Smooth muscle cell (in vitro differentiated cells): Measurements from ENCODE around the gene ADM. TPM values are rescaled to one million over a fixed set of nuclear protein-coding genes. Genes with fewer than 3 reads are reported as not detected.
A peak's percentile ranks its signal among the peaks of the same experiment; 100 is the strongest.

Source experiments
- DNase-seq: peaks from one replicate; lab custom pipeline; 2025; ENCODE audit not compliant: unreplicated experiment; lab: John Stamatoyannopoulos, UW
- H2AFZ ChIP-seq: fragments of 200-600 bp; sonication (generic); 2 replicates; pipeline ENCODE4 v1.6.0; 2016; ENCODE audit warnings: antibody characterized with exemption, low read depth, mild to moderate bottlenecking
- H3F3A ChIP-seq: fragments of 200-600 bp; sonication (generic); 2 replicates; pipeline ENCODE4 v1.6.0; 2017; ENCODE audit warnings: antibody characterized with exemption, low read depth
- H3K27ac ChIP-seq: fragments of 200-600 bp; sonication (generic); 2 replicates; pipeline ENCODE4 v1.5.1; 2016; ENCODE audit warnings: low read depth, mild to moderate bottlenecking
- H3K27me3 ChIP-seq: fragments of 200-600 bp; sonication (generic); 2 replicates; pipeline ENCODE4 v1.6.1; 2016; ENCODE audit warnings: low read depth, mild to moderate bottlenecking
- H3K36me3 ChIP-seq: fragments of 200-600 bp; sonication (generic); 2 replicates; pipeline ENCODE4 v1.5.1; 2016; ENCODE audit warnings: low read depth
- H3K4me1 ChIP-seq: fragments of 200-600 bp; sonication (generic); 2 replicates; pipeline ENCODE4 v1.5.1; 2016; ENCODE audit warnings: low read depth
- H3K4me2 ChIP-seq: fragments of 200-600 bp; sonication (generic); 2 replicates; pipeline ENCODE4 v1.6.0; 2016; ENCODE audit warnings: mild to moderate bottlenecking
- H3K4me3 ChIP-seq: fragments of 200-600 bp; sonication (generic); 2 replicates; pipeline ENCODE4 v1.5.1; 2016; ENCODE audit warnings: mild to moderate bottlenecking
- H3K79me2 ChIP-seq: fragments of 200-600 bp; sonication (generic); 2 replicates; pipeline ENCODE4 v1.6.0; 2016; ENCODE audit warnings: low read depth, mild to moderate bottlenecking
- H3K9ac ChIP-seq: fragments of 200-600 bp; sonication (generic); 2 replicates; pipeline ENCODE4 v1.6.0; 2016; ENCODE audit warnings: low read depth
- H3K9me3 ChIP-seq: fragments of 200-600 bp; sonication (generic); replicated peaks from 2 replicates; pipeline ENCODE4 v1.5.1; 2016; ENCODE audit warnings: low read depth
- H4K20me1 ChIP-seq: fragments of 200-600 bp; sonication (generic); 2 replicates; pipeline ENCODE4 v1.6.0; 2016; ENCODE audit warnings: low read depth
- WGBS: methylation state at CpG from one replicate; pipeline ENCODE4 v1.1.7; 2016; ENCODE audit warnings: low lambda C conversion rate; 5-methylcytosine and 5-hydroxymethylcytosine counted together
- polyA plus RNA-seq: library from polyadenylated mRNA; unstranded; fragments of >200 nt; fragmentation: Nextera tagmentation; extraction: Ambion mirVana; gene quantifications from 2 replicates; pipeline ENCODE4 v1.2.1, GENCODE V29; 2016
- small RNA-seq: library from RNA; depleted of rRNA; stranded (forward); fragments of <200 nt; gene quantifications from one replicate; pipeline ENCODE3, GENCODE V24; 2014
- total RNA-seq: library from RNA; depleted of rRNA; stranded (reverse); fragments of >200 nt; gene quantifications from 2 replicates; pipeline ENCODE4 v1.2.3, GENCODE V29; 2014
- TF ChIP-seq, protein P1 (sequence below): fragments of 200-600 bp; sonication (generic); IDR thresholded peaks from 2 replicates; pipeline ENCODE4 v1.5.1; 2017; ENCODE audit warnings: borderline replicate concordance, mild to moderate bottlenecking, antibody characterized with exemption; ENCODE audit not compliant: insufficient read depth, poor library complexity, severe bottlenecking

ADM gene
- total and polyA plus RNA-seq, 2 experiments from 2014 or later, result 47.6 to 53.0 TPM

DNA sequence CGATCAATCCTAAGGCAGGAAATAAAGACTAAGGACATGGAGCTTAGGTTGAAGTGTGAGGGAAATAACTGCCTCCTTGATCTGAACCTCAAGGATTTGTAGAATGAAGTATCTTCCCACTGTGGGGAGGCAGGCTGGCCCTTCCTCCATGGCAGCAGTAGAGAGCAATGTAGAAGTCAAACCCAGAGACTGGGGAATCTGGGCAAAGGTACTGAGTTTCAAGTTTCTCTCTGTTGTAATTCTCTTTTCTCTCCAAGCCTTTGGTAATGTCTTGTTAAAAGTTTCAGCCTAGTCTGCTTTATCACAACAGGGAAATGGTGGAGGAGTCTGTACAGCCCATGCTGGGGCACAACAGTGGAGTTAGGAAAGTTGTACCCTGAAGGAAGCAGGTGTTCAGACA lies 49.5 kb downstream of the ADM start:
- Histone ChIP-seq H3K9ac (no peak overlapping the region), H3K79me2 (no peaks in the 10 kb centered on the region), H3K4me3 (no peak overlapping the region), H4K20me1 (no peaks in the 10 kb centered on the region), H3K4me2 (no peak overlapping the region), H3F3A (peaks cover 5% of the 10 kb centered on the region), H3K4me1 (peaks cover 29% of the 10 kb centered on the region), H3K27me3 (no peaks in the 10 kb centered on the region), H3K27ac (no peak overlapping the region), H2AFZ (no peak overlapping the region), H3K36me3 (no peaks in the 10 kb centered on the region), H3K9me3 (no peaks in the 10 kb centered on the region)
- 75% methylated on average over 1 of the region's 1 CpG for WGBS
- DNase-seq, result no peak
- TF ChIP-seq, protein P1, sequence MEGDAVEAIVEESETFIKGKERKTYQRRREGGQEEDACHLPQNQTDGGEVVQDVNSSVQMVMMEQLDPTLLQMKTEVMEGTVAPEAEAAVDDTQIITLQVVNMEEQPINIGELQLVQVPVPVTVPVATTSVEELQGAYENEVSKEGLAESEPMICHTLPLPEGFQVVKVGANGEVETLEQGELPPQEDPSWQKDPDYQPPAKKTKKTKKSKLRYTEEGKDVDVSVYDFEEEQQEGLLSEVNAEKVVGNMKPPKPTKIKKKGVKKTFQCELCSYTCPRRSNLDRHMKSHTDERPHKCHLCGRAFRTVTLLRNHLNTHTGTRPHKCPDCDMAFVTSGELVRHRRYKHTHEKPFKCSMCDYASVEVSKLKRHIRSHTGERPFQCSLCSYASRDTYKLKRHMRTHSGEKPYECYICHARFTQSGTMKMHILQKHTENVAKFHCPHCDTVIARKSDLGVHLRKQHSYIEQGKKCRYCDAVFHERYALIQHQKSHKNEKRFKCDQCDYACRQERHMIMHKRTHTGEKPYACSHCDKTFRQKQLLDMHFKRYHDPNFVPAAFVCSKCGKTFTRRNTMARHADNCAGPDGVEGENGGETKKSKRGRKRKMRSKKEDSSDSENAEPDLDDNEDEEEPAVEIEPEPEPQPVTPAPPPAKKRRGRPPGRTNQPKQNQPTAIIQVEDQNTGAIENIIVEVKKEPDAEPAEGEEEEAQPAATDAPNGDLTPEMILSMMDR, result no peak

DNA sequence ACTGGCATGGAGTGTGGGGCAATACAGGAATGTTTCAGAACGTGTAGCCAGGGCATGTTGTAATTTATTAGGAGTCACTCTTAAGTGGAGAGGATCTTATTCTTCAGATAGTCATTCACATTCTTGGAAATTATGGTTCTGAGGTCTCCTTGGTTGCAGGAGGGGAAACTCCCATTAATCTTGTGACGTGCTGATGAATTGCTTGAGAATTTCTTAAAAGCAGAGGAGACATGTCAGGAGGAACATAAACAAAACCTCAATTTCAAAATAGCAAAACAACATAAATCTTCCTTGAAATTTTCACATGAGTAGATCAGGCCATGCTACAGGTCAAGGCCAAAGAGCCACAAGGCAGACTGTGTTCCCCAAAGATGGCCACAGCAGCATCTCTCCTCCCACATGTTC lies 50.4 kb downstream of the ADM start:
- Histone ChIP-seq H3K27ac (no peak overlapping the region), H3K9me3 (no peaks in the 10 kb centered on the region), H3F3A (peaks cover 5% of the 10 kb centered on the region), H3K9ac (no peak overlapping the region), H3K79me2 (no peaks in the 10 kb centered on the region), H3K4me2 (no peak overlapping the region), H3K4me3 (no peak overlapping the region), H3K36me3 (no peaks in the 10 kb centered on the region), H4K20me1 (no peaks in the 10 kb centered on the region), H3K27me3 (no peaks in the 10 kb centered on the region), H2AFZ (no peak overlapping the region), H3K4me1 (peaks cover 28% of the 10 kb centered on the region)
- DNase-seq, result no peak
- 32% methylated on average over 2 of the region's 2 CpGs for WGBS
- TF ChIP-seq, protein P1, result no peak

DNA sequence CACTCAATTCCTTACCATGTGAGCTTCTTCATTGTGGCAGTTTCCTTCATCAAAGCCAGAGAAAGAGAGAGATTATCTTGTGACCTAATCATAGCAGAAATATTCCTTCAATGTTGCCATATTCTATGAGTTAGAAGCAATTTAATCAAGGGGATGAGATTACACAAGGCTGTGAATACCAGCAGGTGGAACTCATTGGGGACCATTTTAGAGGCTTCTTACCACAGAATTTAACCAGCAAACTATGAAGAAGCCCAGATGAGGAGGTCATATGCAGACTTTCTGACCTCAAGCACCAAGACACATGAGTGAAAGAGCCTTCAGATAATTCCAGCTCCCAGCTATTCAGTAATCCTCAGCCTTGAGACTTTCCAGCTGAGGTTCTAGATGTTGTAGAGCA lies 51.3 kb downstream of the ADM start:
- Histone ChIP-seq H3K36me3 (no peaks in the 10 kb centered on the region), H2AFZ (no peak overlapping the region), H3K4me3 (no peak overlapping the region), H3K79me2 (no peaks in the 10 kb centered on the region), H3K4me2 (no peak overlapping the region), H3F3A (peaks cover 5% of the 10 kb centered on the region), H3K9ac (no peak overlapping the region), H3K4me1 (peaks cover 19% of the 10 kb centered on the region), H4K20me1 (no peaks in the 10 kb centered on the region), H3K9me3 (no peaks in the 10 kb centered on the region), H3K27me3 (no peaks in the 10 kb centered on the region), H3K27ac (no peak overlapping the region)
- TF ChIP-seq, protein P1, result no peak
- DNase-seq, result no peak

Small RNA genes within 50 kb of the gene (small RNA-seq; reads per million reads assigned to genes)
- gene AC080023.2, result 0.55 reads per million, percentile 19 among the genes with 10 or more reads in this experiment

Other genes with a start within 250 kb of the ADM start
- 62.5 and 80.7 TPM in 2 replicates for gene SBF2, start 10.9 kb upstream of the ADM start, total RNA-seq
- 19.0 and 25.7 TPM in 2 replicates for gene SBF2, start 10.9 kb upstream of the ADM start, polyA plus RNA-seq
- 3.6 and 3.9 TPM in 2 replicates for gene AMPD3, start 150.2 kb downstream of the ADM start, total RNA-seq
- 0.67 and 2.1 TPM in 2 replicates for gene AMPD3, start 150.2 kb downstream of the ADM start, polyA plus RNA-seq
- gene RNF141, start 236.1 kb downstream of the ADM start, total RNA-seq, result 24.4 and 26.6 TPM in 2 replicates
- gene RNF141, start 236.1 kb downstream of the ADM start, polyA plus RNA-seq, result 16.2 and 26.1 TPM in 2 replicates